Measurements from ENCODE around the gene CTSZ.

- TF ChIP-seq CTCF (IDR thresholded peaks at IDR 0.05; ENCODE audit: borderline replicate concordance, extremely low read depth, low read length, poor library complexity, severe bottlenecking) (no peak), EZH2 (IDR thresholded peaks at IDR 0.05; ENCODE audit: borderline replicate concordance, low read depth, low read length, severe bottlenecking) (no peak)
These were observed 36.0 kb upstream of the CTSZ start for GRCh38 chr20:59042796-59043631.

All from DND-41 (cell line).